ENCODE data around the gene UCK1.
"Not testable (repeated sequence)": the region's sequence is repeated elsewhere in the genome, so short reads cannot be mapped to it uniquely, and the experiment has no call there.

Gene UCK1

GRCh38 chr9:131554087-131554842 is 23.2 kb upstream of the UCK1 start:
- Histone ChIP-seq H4K20me1 (ENCODE audit: insufficient read depth, low read length) (no peaks in the 10 kb centered on the region), H3K4me2 (ENCODE audit: low read length) (no peak overlapping the region), H3K4me3 (ENCODE audit: low read depth, low read length, poor library complexity, severe bottlenecking) (no peak overlapping the region), H3K9me3 (ENCODE audit: low read length) (no peaks in the 10 kb centered on the region), H3K4me1 (ENCODE audit: insufficient read depth, low read length, severe bottlenecking) (no peaks in the 10 kb centered on the region), H3K9me2 (ENCODE audit: low read depth, low read length) (no peaks in the 10 kb centered on the region), H3K27me3 (ENCODE audit: insufficient read depth, low read length) (no peaks in the 10 kb centered on the region), H3F3A (ENCODE audit: insufficient read depth, low read length) (no peaks in the 10 kb centered on the region), H3K79me2 (ENCODE audit: insufficient read depth, low read length) (no peaks in the 10 kb centered on the region), H3K36me3 (ENCODE audit: insufficient read depth, low read length) (no peaks in the 10 kb centered on the region), H3K9ac (ENCODE audit: low read length) (no peak overlapping the region), H2AFZ (ENCODE audit: low read length) (no peak overlapping the region), H3K27ac (ENCODE audit: low read depth, low read length, poor library complexity, severe bottlenecking) (no peak overlapping the region)
- no peak for TF ChIP-seq EZH2 (IDR thresholded peaks at IDR 0.05; ENCODE audit: borderline replicate concordance, low read length)
- no peak for TF ChIP-seq CTCF (IDR thresholded peaks at IDR 0.05; ENCODE audit: low read length)

DNA sequence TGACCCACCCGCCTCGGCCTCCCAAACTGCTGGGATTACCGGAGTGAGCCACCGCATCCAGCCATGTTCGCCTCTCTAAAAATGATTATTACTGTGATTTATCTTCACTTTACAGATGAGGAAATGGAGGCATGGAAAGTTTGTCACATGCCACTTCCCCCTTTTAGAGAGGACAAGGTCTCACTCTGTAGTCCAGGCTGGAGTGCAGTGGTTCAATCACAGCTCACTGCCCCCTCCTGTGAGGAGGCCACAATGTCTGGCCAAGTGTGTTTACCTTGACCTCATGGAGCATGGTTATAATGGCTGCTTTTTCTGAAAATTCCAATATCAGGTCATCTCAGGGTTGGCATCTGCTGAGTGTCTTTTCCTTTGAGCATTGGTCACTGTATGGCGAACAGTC is 21.0 kb upstream of the UCK1 start:
- Histone ChIP-seq H3K79me2 (ENCODE audit: insufficient read depth, low read length) (no peaks in the 10 kb centered on the region), H3K36me3 (ENCODE audit: insufficient read depth, low read length) (no peaks in the 10 kb centered on the region), H3K9me2 (ENCODE audit: low read depth, low read length) (no peaks in the 10 kb centered on the region), H3F3A (ENCODE audit: insufficient read depth, low read length) (no peaks in the 10 kb centered on the region), H3K27me3 (ENCODE audit: insufficient read depth, low read length) (no peaks in the 10 kb centered on the region), H3K9ac (ENCODE audit: low read length) (no peak overlapping the region), H4K20me1 (ENCODE audit: insufficient read depth, low read length) (no peaks in the 10 kb centered on the region), H3K4me2 (ENCODE audit: low read length) (no peak overlapping the region), H3K4me3 (ENCODE audit: low read depth, low read length, poor library complexity, severe bottlenecking) (no peak overlapping the region), H3K27ac (ENCODE audit: low read depth, low read length, poor library complexity, severe bottlenecking) (no peak overlapping the region), H3K4me1 (ENCODE audit: insufficient read depth, low read length, severe bottlenecking) (no peaks in the 10 kb centered on the region), H2AFZ (ENCODE audit: low read length) (no peak overlapping the region), H3K9me3 (ENCODE audit: low read length) (no peaks in the 10 kb centered on the region)
- TF ChIP-seq CTCF (IDR thresholded peaks at IDR 0.05; ENCODE audit: low read length): no peak
- TF ChIP-seq EZH2 (IDR thresholded peaks at IDR 0.05; ENCODE audit: borderline replicate concordance, low read length): no peak

- H3K9ac ChIP-seq (ENCODE audit: low read length); H3K4me1 ChIP-seq (ENCODE audit: insufficient read depth, low read length, severe bottlenecking); H3K4me2 ChIP-seq (ENCODE audit: low read length); H2AFZ ChIP-seq (ENCODE audit: low read length); H3F3A ChIP-seq (ENCODE audit: insufficient read depth, low read length); H3K27me3 ChIP-seq (ENCODE audit: insufficient read depth, low read length); H4K20me1 ChIP-seq (ENCODE audit: insufficient read depth, low read length); H3K9me3 ChIP-seq (ENCODE audit: low read length); H3K4me3 ChIP-seq (ENCODE audit: low read depth, low read length, poor library complexity, severe bottlenecking); H3K79me2 ChIP-seq (ENCODE audit: insufficient read depth, low read length); H3K9me2 ChIP-seq (ENCODE audit: low read depth, low read length); H3K27ac ChIP-seq (ENCODE audit: low read depth, low read length, poor library complexity, severe bottlenecking); H3K36me3 ChIP-seq (ENCODE audit: insufficient read depth, low read length): not testable (repeated sequence)
These were observed 19.4 kb upstream of the UCK1 start for GRCh38 chr9:131550465-131550864.

GRCh38 chr9:131549186-131549585 is 18.1 kb upstream of the UCK1 start:
- H3F3A ChIP-seq (ENCODE audit: insufficient read depth, low read length); H3K36me3 ChIP-seq (ENCODE audit: insufficient read depth, low read length); H3K27me3 ChIP-seq (ENCODE audit: insufficient read depth, low read length): not testable (repeated sequence)

More at GRCh38 chr9:131549186-131549585, 18.1 kb upstream of the UCK1 start:
- H3K27ac ChIP-seq (ENCODE audit: low read depth, low read length, poor library complexity, severe bottlenecking); H3K9me3 ChIP-seq (ENCODE audit: low read length); H2AFZ ChIP-seq (ENCODE audit: low read length); H3K79me2 ChIP-seq (ENCODE audit: insufficient read depth, low read length); H3K4me3 ChIP-seq (ENCODE audit: low read depth, low read length, poor library complexity, severe bottlenecking); H3K4me1 ChIP-seq (ENCODE audit: insufficient read depth, low read length, severe bottlenecking); H3K4me2 ChIP-seq (ENCODE audit: low read length); H4K20me1 ChIP-seq (ENCODE audit: insufficient read depth, low read length); H3K9me2 ChIP-seq (ENCODE audit: low read depth, low read length); H3K9ac ChIP-seq (ENCODE audit: low read length): not testable (repeated sequence)
